Adrenal gland (tissue), 5 donors: ENCODE measurements around the gene ACOX2.

Experiments used
- CTCF ChIP-seq, 6 experiments: fragments of 450-650 bp in 4 of 6; fragments of 200-600 bp in 2 of 6; sonication (generic) in 1 of 6; IDR thresholded peaks; 1 replicate in 5 of 6; 2 replicates in 1 of 6; pipeline versions ENCODE4 v1.5.1 to v1.8.0; 2016 to 2021; ENCODE audit warnings: antibody characterized with exemption in 6 of 6, mild to moderate bottlenecking in 2 of 6, moderate library complexity in 1 of 6
- POLR2A ChIP-seq, 2 donors: fragments of 450-650 bp; IDR thresholded peaks; one replicate each; pipeline ENCODE4 v1.6.1; 2017; ENCODE audit warnings: antibody characterized with exemption in 2 of 2, mild to moderate bottlenecking in 2 of 2, moderate library complexity in 1 of 2
- donor health status: DM: no; HTN: no; CAD: no.

GRCh38 chr3:58480309-58480708, 56.7 kb downstream of the ACOX2 start:
- no peak for TF ChIP-seq CTCF (IDR thresholded peaks at IDR 0.05)
- TF ChIP-seq POLR2A (IDR thresholded peaks at IDR 0.05), result no peak
